ENCODE results near the gene CTTNBP2. TPM values are rescaled to one million over a fixed set of nuclear protein-coding genes. Genes with fewer than 3 reads are reported as not detected.

CTTNBP2 gene
- total RNA-seq, 4 donors from 2014 or later = 2.6 to 6.2 (median 4.3) TPM

- H3K27me3 ChIP-seq = peaks cover 34% of the 10 kb centered on the region
- H3K4me3 ChIP-seq = no peak overlapping the region
- intact Hi-C loops (cut with DNase I; ENCODE audit: low total_unique reads) = no loop called here
- 68 to 74% methylated on average over 4 of the region's 4 CpGs for WGBS, 2 donors (ENCODE audit: low coverage in 1 of 2)
- H3K9me3 ChIP-seq = no peaks in the 10 kb centered on the region
- peak overlapping the region in 2 of 4 donors; percentile 74 to 75 for H3K27ac ChIP-seq
- H3K4me1 ChIP-seq = peaks cover 0 to 19% (median 13%) of the 10 kb centered on the region in 4 donors
- in situ Hi-C loops (cut with MboI; ENCODE audit: low pct_ligation_motif_present in 1 of 4, low pct_unique_long_range_greater_than_20kb in 1 of 4, low sequenced_read_pairs in 3 of 4) = no loop called here
- DNase-seq = no peak
- no peaks in the 10 kb centered on the region for H3K36me3 ChIP-seq
- TF ChIP-seq CTCF (IDR thresholded peaks at IDR 0.05) (no peak), EP300 (IDR thresholded peaks at IDR 0.05; ENCODE audit: low read depth) (no peak), POLR2AphosphoS5 (IDR thresholded peaks at IDR 0.05) (no peak), POLR2A (IDR thresholded peaks at IDR 0.05) (no peak)
Measured at GRCh38 chr7:117871401-117871777, 1.9 kb downstream of the CTTNBP2 start.

DNA sequence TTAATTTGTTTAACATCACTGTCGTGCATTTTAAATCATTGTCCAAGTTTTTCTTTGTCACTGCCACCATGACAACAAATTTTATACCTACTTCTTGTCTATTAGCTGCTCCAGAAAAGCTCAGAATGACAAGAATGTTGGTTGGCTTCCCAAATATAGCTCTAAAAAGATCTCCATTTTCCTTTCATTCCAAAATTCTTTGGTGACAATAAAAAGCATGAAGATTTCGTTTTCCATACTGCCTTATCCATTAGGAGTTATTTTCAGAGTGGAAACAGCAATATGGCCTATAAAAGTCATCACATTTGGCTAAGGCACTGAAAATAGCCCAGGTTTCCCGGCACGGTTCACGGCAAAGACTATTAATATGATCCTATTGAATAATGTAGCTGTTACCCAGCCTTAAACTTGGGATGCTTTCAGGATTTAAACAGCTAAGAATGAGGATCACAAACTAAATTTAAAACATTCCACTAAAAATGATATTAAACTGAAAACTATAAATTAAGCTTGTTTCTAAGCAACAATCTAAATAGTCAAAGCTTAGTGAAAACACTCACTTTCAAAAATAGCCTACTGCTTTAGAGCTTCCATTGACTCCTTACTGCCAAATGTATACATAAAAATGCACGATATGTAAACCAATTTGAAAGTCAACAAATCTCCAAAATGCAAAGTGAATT, 2.7 kb downstream of the CTTNBP2 start:
- peaks cover 34% of the 10 kb centered on the region for H3K27me3 ChIP-seq
- no peak overlapping the region for H3K4me3 ChIP-seq
- DNase-seq = no peak
- H3K4me1 ChIP-seq = peaks cover 0 to 19% (median 13%) of the 10 kb centered on the region in 4 donors
- in situ Hi-C loops (cut with MboI; ENCODE audit: low pct_ligation_motif_present in 1 of 4, low pct_unique_long_range_greater_than_20kb in 1 of 4, low sequenced_read_pairs in 3 of 4) (no loop called here), intact Hi-C loops (cut with DNase I; ENCODE audit: low total_unique reads) (no loop called here)
- H3K27ac ChIP-seq = no peak overlapping the region
- H3K9me3 ChIP-seq = no peaks in the 10 kb centered on the region
- no peak for TF ChIP-seq EP300 (IDR thresholded peaks at IDR 0.05; ENCODE audit: low read depth)
- TF ChIP-seq POLR2A (IDR thresholded peaks at IDR 0.05) = no peak
- no peak for TF ChIP-seq POLR2AphosphoS5 (IDR thresholded peaks at IDR 0.05)
- TF ChIP-seq CTCF (IDR thresholded peaks at IDR 0.05) = no peak
- 51 to 65% methylated on average over 6 of the region's 6 CpGs for WGBS, 2 donors (ENCODE audit: low coverage in 1 of 2)
- H3K36me3 ChIP-seq = no peaks in the 10 kb centered on the region

DNA sequence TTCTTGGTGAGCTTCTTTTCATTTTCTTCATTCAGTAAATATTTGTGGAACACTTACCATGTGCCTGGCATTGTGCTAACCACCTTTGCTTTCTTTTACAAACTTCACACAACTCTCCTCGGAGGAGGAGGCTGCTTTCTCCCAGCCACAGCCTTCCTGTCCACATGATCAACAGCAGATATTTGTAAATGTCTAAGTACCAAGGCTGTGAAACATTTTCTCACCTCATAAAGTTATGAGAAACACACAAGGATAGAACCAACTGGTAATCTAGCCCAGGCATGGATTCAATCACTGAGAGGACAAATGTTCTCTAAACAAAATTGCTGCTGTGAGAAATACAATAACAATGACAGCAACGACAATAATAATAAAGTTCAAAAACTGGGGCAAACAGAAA, 3.9 kb downstream of the CTTNBP2 start:
- H3K4me3 ChIP-seq = no peak overlapping the region
- no peaks in the 10 kb centered on the region for H3K9me3 ChIP-seq
- peaks cover 0 to 19% (median 13%) of the 10 kb centered on the region in 4 donors for H3K4me1 ChIP-seq
- DNase-seq = no peak
- in situ Hi-C loops (cut with MboI; ENCODE audit: low pct_ligation_motif_present in 1 of 4, low pct_unique_long_range_greater_than_20kb in 1 of 4, low sequenced_read_pairs in 3 of 4) = no loop called here
- 41 to 47% methylated on average over 2 of the region's 2 CpGs for WGBS, 2 donors (ENCODE audit: low coverage in 1 of 2)
- intact Hi-C loops (cut with DNase I; ENCODE audit: low total_unique reads) = no loop called here
- no peak overlapping the region for H3K27ac ChIP-seq
- H3K27me3 ChIP-seq = peaks cover 26% of the 10 kb centered on the region
- no peaks in the 10 kb centered on the region for H3K36me3 ChIP-seq
- TF ChIP-seq CTCF (IDR thresholded peaks at IDR 0.05) = no peak
- TF ChIP-seq POLR2A (IDR thresholded peaks at IDR 0.05) = no peak
- TF ChIP-seq POLR2AphosphoS5 (IDR thresholded peaks at IDR 0.05) = peak in 1 of 3 donors; percentile 42
- no peak for TF ChIP-seq EP300 (IDR thresholded peaks at IDR 0.05; ENCODE audit: low read depth)

GRCh38 chr7:117863618-117864017, 9.6 kb downstream of the CTTNBP2 start:
- intact Hi-C loops (cut with DNase I; ENCODE audit: low total_unique reads) (no loop called here), in situ Hi-C loops (cut with MboI; ENCODE audit: low pct_ligation_motif_present in 1 of 4, low pct_unique_long_range_greater_than_20kb in 1 of 4, low sequenced_read_pairs in 3 of 4) (no loop called here)
- H3K4me1 ChIP-seq = peaks cover 0 to 6% (median 0%) of the 10 kb centered on the region in 4 donors
- no peaks in the 10 kb centered on the region for H3K27me3 ChIP-seq
- H3K27ac ChIP-seq = no peak overlapping the region
- H3K36me3 ChIP-seq = no peaks in the 10 kb centered on the region
- no peaks in the 10 kb centered on the region for H3K9me3 ChIP-seq
- TF ChIP-seq CTCF (IDR thresholded peaks at IDR 0.05) (no peak), POLR2A (IDR thresholded peaks at IDR 0.05) (no peak), POLR2AphosphoS5 (IDR thresholded peaks at IDR 0.05) (no peak), EP300 (IDR thresholded peaks at IDR 0.05; ENCODE audit: low read depth) (no peak)
- no peak for DNase-seq
- 56 to 67% methylated on average over 1 to 2 of the region's 2 CpGs for WGBS, 2 donors (ENCODE audit: low coverage in 1 of 2)
- no peak overlapping the region for H3K4me3 ChIP-seq

Measured in transverse colon (tissue), 4 donors.